Measurements from ENCODE around the gene ARFIP2.

DNA sequence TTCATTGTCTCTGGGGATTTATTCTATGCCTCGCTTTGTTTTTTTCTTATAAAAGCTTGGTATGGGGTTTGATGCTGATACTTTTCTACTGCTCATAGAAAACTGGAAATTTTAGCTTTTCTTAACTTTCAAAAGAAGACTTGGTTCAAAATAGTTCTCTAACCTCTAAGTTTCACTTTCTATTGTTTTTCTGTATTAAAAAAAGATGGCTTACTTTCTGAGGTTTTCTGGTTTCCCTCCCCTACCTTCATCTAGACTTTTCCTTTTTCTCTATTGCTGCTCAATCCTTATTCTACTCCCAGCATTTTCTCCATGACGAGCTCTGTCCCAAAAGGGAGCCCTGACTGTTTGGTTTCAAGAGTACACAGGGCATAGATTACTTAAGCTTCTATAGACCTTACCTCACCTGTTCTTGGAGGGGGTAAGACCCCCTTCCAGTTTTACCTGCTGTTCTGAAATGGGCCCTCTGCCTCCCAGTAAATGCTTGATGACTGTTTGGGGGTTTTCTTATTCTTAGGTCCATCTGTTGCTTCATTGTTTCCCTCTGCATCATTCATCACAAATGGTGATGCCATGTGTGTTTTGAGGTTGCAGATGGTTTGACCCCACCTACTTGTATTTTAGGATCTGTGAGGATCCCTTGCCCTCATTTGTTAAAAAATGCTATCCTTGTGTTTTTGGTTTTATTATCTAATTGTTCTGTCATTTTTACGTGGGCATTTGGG, 45.4 kb upstream of the ARFIP2 start:
- TF ChIP-seq EP300 (IDR thresholded peaks at IDR 0.05) (no peak), POLR2A (IDR thresholded peaks at IDR 0.05) (no peak)
